Fibroblast of peridontal ligament (primary cell): Measurements from ENCODE around the gene MALRD1.

Experiments used
- DNase-seq: peaks from one replicate; pipeline ENCODE4 v3.0.0-alpha.2; 2010; ENCODE audit errors: extremely low read depth

MALRD1 gene

GRCh38 chr10:19111501-19112267, 63.1 kb downstream of the MALRD1 start:
- DNase-seq: no peak

- no peak for DNase-seq
Observed at GRCh38 chr10:19117438-19117837, 68.8 kb downstream of the MALRD1 start.

- DNase-seq: no peak
Observed at GRCh38 chr10:19119191-19119590, 70.6 kb downstream of the MALRD1 start.

- DNase-seq: no peak
Observed at GRCh38 chr10:19120381-19120908, 71.8 kb downstream of the MALRD1 start.

- DNase-seq: no peak
Observed at GRCh38 chr10:19133992-19134391, 85.4 kb downstream of the MALRD1 start.

GRCh38 chr10:19142967-19143366, 94.4 kb downstream of the MALRD1 start:
- no peak for DNase-seq

- no peak for DNase-seq
Observed at GRCh38 chr10:19144206-19144605, 95.6 kb downstream of the MALRD1 start.

- no peak for DNase-seq
Observed at GRCh38 chr10:19154375-19154774, 105.8 kb downstream of the MALRD1 start.

- no peak for DNase-seq
Observed at GRCh38 chr10:19158358-19158757, 109.8 kb downstream of the MALRD1 start.

GRCh38 chr10:19158870-19159269, 110.3 kb downstream of the MALRD1 start:
- DNase-seq: no peak

GRCh38 chr10:19164461-19164860, 115.9 kb downstream of the MALRD1 start:
- no peak for DNase-seq

- DNase-seq: no peak
Observed at GRCh38 chr10:19168584-19168983, 120.0 kb downstream of the MALRD1 start.

- DNase-seq: no peak
Observed at GRCh38 chr10:19169041-19169440, 120.4 kb downstream of the MALRD1 start.

- no peak for DNase-seq
Observed at GRCh38 chr10:19169684-19170083, 121.1 kb downstream of the MALRD1 start.

- DNase-seq: no peak
Observed at GRCh38 chr10:19178675-19179074, 130.1 kb downstream of the MALRD1 start.

GRCh38 chr10:19184891-19185290, 136.3 kb downstream of the MALRD1 start:
- DNase-seq: no peak

GRCh38 chr10:19194866-19195265, 146.3 kb downstream of the MALRD1 start:
- DNase-seq: no peak

GRCh38 chr10:19195698-19196097, 147.1 kb downstream of the MALRD1 start:
- DNase-seq: no peak

- DNase-seq: no peak
Observed at GRCh38 chr10:19200211-19200610, 151.6 kb downstream of the MALRD1 start.

GRCh38 chr10:19204246-19204917, 155.8 kb downstream of the MALRD1 start:
- DNase-seq: no peak

- DNase-seq: no peak
Observed at GRCh38 chr10:19209319-19209718, 160.7 kb downstream of the MALRD1 start.

- no peak for DNase-seq
Observed at GRCh38 chr10:19212590-19212989, 164.0 kb downstream of the MALRD1 start.

GRCh38 chr10:19221216-19221615, 172.6 kb downstream of the MALRD1 start:
- no peak for DNase-seq
